Esophagus (tissue), 2 donors: ENCODE results near the gene TIMM50. TPM values are rescaled to one million over a fixed set of nuclear protein-coding genes. Genes with fewer than 3 reads are reported as not detected.

Experiments
- H3K27ac ChIP-seq, 2 donors: one replicate each; pipeline ENCODE4 v1.5.1; 2013; ENCODE audit warnings: low read depth in 2 of 2, mild to moderate bottlenecking in 2 of 2, inconsistent platforms in 1 of 2, low read length in 1 of 2, moderate library complexity in 1 of 2
- H3K27me3 ChIP-seq, 2 donors: one replicate each; pipeline ENCODE4 v1.6.1; 2013; ENCODE audit warnings: low read length in 2 of 2, control low read depth in 1 of 2, mild to moderate bottlenecking in 1 of 2; ENCODE audit not compliant: insufficient read depth in 2 of 2, control insufficient read depth in 1 of 2
- H3K36me3 ChIP-seq, 2 donors: one replicate each; pipeline ENCODE4 v1.6.1; 2013; ENCODE audit warnings: low read length in 1 of 2; ENCODE audit not compliant: control insufficient read depth in 2 of 2, insufficient read depth in 2 of 2
- H3K4me1 ChIP-seq, 2 donors: one replicate each; pipeline ENCODE4 v1.6.1; 2013; ENCODE audit warnings: low read length in 1 of 2; ENCODE audit not compliant: control insufficient read depth in 2 of 2, insufficient read depth in 2 of 2
- H3K4me3 ChIP-seq, 2 donors: one replicate each; pipeline ENCODE4 v1.5.1; 2013; ENCODE audit warnings: low read length in 2 of 2, mild to moderate bottlenecking in 2 of 2, low read depth in 1 of 2, moderate library complexity in 1 of 2
- H3K9me3 ChIP-seq, 2 donors: one replicate each; pipeline ENCODE4 v1.6.1; 2013; ENCODE audit warnings: mild to moderate bottlenecking in 2 of 2, low read depth in 1 of 2, low read length in 1 of 2, moderate library complexity in 1 of 2; ENCODE audit not compliant: control insufficient read depth in 2 of 2, insufficient read depth in 1 of 2
- WGBS, 2 donors: extraction: QIAGEN DNeasy Blood & Tissue Kit; methylation state at CpG; one replicate each; pipeline ENCODE4 v1.1.7; 2013; 5-methylcytosine and 5-hydroxymethylcytosine counted together
- polyA plus RNA-seq, 2 donors: library from polyadenylated mRNA; stranded (reverse); fragments of 200-250 nt; gene quantifications; one replicate each; pipeline ENCODE4 v1.2.3, GENCODE V29; 2013
- donor health status: healthy with polysubstance abuse.
- donor health status: Bipolar disorder and iron deficiency.

TIMM50 gene
- polyA plus RNA-seq, 2 donors = 42.3 to 42.4 TPM

- Histone ChIP-seq H3K4me3 (no peak overlapping the region), H3K36me3 (no peaks in the 10 kb centered on the region), H3K27me3 (peaks cover 0 to 6% of the 10 kb centered on the region in 2 donors), H3K4me1 (no peaks in the 10 kb centered on the region), H3K27ac (no peak overlapping the region), H3K9me3 (no peaks in the 10 kb centered on the region)
- WGBS, 2 donors = 79 to 89% methylated on average over 8 of the region's 8 CpGs
Observed at GRCh38 chr19:39520541-39521484, 40.2 kb downstream of the TIMM50 start.

- H3K9me3 ChIP-seq = no peaks in the 10 kb centered on the region
- no peaks in the 10 kb centered on the region for H3K36me3 ChIP-seq
- H3K27me3 ChIP-seq = no peaks in the 10 kb centered on the region
- no peak overlapping the region for H3K4me3 ChIP-seq
- no peaks in the 10 kb centered on the region for H3K4me1 ChIP-seq
- WGBS, 2 donors = 75 to 85% methylated on average over 8 of the region's 8 CpGs
- no peak overlapping the region for H3K27ac ChIP-seq
Observed at GRCh38 chr19:39524495-39524894, 43.9 kb downstream of the TIMM50 start.

GRCh38 chr19:39525205-39525604, 44.6 kb downstream of the TIMM50 start:
- H3K4me1 ChIP-seq = no peaks in the 10 kb centered on the region
- no peaks in the 10 kb centered on the region for H3K27me3 ChIP-seq
- no peak overlapping the region for H3K27ac ChIP-seq
- no peak overlapping the region for H3K4me3 ChIP-seq
- no peaks in the 10 kb centered on the region for H3K36me3 ChIP-seq
- H3K9me3 ChIP-seq = no peaks in the 10 kb centered on the region
- WGBS, 2 donors = 94 to 95% methylated on average over 3 of the region's 3 CpGs

DNA sequence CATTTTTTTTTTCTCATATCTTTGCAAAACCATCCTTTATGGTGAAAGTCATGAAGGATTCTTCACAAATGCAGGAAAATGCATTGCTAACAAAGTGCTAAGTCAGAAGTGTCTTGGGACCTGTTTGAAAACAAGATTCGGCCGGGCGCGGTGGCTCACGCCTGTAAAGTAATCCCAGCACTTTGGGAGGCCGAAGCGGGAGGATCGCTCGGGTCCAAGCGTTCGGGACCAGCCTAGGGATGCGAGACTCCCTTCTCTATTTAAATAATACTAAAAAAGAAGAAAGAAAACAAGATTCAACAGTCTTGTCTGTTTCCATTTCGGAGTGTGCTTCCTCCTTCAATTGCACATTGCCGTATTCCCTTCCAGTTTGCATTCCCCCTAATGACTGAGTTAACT, 51.2 kb downstream of the TIMM50 start:
- no peaks in the 10 kb centered on the region for H3K9me3 ChIP-seq
- WGBS, 2 donors = 27 to 33% methylated on average over 14 of the region's 14 CpGs
- peak overlapping the region; percentile 57 to 80 for H3K4me3 ChIP-seq
- no peaks in the 10 kb centered on the region for H3K36me3 ChIP-seq
- peak overlapping the region; percentile 48 to 60 for H3K27ac ChIP-seq
- H3K27me3 ChIP-seq = no peaks in the 10 kb centered on the region
- peaks cover 2 to 4% of the 10 kb centered on the region in 2 donors for H3K4me1 ChIP-seq

- Histone ChIP-seq H3K27ac (peak within 1 kb of the TSS; percentile 48 to 60), H3K9me3 (no peaks in the 10 kb centered on the region), H3K27me3 (no peaks in the 10 kb centered on the region), H3K36me3 (no peaks in the 10 kb centered on the region), H3K4me1 (peaks cover 2 to 4% of the 10 kb centered on the region in 2 donors), H3K4me3 (peak within 1 kb of the TSS; percentile 57 to 80)
- WGBS, 2 donors = 0% methylated on average over 63 to 65 of the region's 65 CpGs
Observed at GRCh38 chr19:39532233-39533002, 51.8 kb downstream of the TIMM50 start, which contains the start of gene EID2B. Gene EID2B (minus strand): TSS chr19:39532852. CDS start chr19:39532802, 50 bp downstream.

- 17 to 21% methylated on average over 12 of the region's 12 CpGs for WGBS, 2 donors
- H3K27me3 ChIP-seq = no peaks in the 10 kb centered on the region
- H3K9me3 ChIP-seq = no peaks in the 10 kb centered on the region
- H3K4me1 ChIP-seq = peaks cover 2 to 4% of the 10 kb centered on the region in 2 donors
- H3K36me3 ChIP-seq = no peaks in the 10 kb centered on the region
- no peak overlapping the region for H3K4me3 ChIP-seq
- no peak overlapping the region for H3K27ac ChIP-seq
Observed at GRCh38 chr19:39533003-39533512, 52.4 kb downstream of the TIMM50 start.

DNA sequence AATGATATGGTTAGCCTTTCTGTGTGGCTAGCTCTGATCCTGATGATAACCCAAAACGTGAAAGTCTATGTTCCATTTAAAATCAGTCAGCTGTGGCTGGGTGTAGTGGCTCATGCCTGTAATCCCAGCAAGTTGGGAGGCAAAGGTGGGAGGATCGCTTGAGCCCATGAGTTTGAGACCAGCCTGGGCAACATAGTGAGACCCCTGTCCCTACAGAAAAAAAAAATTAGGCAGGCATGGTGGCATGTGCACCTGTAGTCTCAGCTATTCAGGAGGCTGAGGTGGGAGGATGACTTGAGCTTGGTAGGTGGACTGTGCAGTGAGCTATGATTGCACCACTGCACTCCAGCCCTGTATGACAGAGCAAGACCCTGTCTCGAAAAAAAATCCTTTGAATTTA, 53.2 kb downstream of the TIMM50 start:
- peaks cover 2 to 4% of the 10 kb centered on the region in 2 donors for H3K4me1 ChIP-seq
- no peaks in the 10 kb centered on the region for H3K27me3 ChIP-seq
- H3K27ac ChIP-seq = no peak overlapping the region
- WGBS, 2 donors = 65 to 68% methylated on average over 3 of the region's 3 CpGs
- H3K4me3 ChIP-seq = no peak overlapping the region
- H3K9me3 ChIP-seq = no peaks in the 10 kb centered on the region
- no peaks in the 10 kb centered on the region for H3K36me3 ChIP-seq

DNA sequence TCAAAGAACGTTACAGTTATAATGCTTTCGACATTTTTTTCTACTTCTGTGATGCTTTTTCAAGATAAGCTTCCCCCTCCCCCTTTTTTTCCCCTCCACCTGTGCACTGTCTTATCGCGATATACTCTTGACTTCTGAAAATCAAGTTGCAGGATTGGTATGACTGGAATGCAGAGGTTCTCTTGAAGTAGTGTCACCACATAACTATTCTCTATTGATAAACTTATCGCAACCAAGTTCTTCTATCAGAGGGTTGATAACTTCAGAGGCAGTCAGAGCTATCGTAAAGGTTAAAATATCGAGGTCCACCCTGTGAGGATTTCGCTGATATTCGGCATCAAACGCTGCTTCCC, 58.5 kb downstream of the TIMM50 start:
- H3K27me3 ChIP-seq = peaks cover 0 to under 1% of the 10 kb centered on the region in 2 donors
- H3K27ac ChIP-seq = peak overlapping the region; percentile 94 to 98
- no peaks in the 10 kb centered on the region for H3K9me3 ChIP-seq
- H3K36me3 ChIP-seq = no peaks in the 10 kb centered on the region
- H3K4me3 ChIP-seq = peak overlapping the region; percentile 84 to 94
- WGBS, 2 donors = 1 to 4% methylated on average over 10 of the region's 10 CpGs
- H3K4me1 ChIP-seq = no peaks in the 10 kb centered on the region

DNA sequence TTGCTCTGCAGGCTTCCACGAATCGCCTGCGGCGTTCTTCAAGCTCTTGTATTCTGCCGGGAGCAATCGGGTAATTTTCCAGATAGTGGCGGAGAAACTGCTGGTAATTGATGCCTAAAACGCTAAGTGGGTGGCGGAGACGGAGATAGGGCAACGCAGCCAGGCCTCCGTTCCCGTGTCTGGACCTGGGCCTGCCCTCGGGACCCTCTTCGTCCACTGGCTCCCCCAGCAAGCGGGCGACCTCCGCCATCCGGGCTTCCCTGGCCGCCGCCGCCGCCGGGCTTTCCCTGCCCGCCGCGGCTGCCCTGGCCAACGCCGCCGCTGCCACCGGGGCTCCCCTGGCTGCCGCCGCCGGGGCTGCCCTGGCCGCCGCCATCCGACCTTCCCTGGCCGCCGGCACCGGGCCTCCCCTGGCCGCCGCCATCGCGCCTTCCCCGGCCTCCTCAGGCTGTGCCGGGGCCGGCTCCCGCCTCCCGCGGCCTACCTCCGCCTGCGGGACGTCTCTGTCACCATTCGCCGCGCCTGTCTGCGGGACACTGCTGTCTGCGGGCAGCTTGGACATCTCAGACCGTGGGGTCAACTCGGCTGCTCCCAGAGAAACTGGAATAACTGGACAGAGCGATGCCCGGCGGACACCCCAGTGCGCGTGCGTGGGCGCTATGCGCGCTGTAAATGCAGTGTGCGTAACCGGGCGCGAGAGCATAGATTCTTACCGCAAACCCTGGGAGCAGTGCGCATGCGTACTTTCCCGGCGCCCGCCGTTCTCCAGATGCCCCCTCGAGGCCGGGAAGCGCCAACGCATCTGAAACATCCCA, 59.1 kb downstream of the TIMM50 start, which contains the start of gene EID2:
TSS of gene EID2 (minus strand) at position 644 of the 815 bp plus-strand sequence. CDS start at position 562, 82 bp downstream.
- H3K36me3 ChIP-seq = no peaks in the 10 kb centered on the region
- peak within 1 kb of the TSS; percentile 84 to 94 for H3K4me3 ChIP-seq
- peak within 1 kb of the TSS; percentile 94 to 98 for H3K27ac ChIP-seq
- no peaks in the 10 kb centered on the region for H3K4me1 ChIP-seq
- 0% methylated on average over 84 of the region's 84 CpGs for WGBS, 2 donors
- H3K9me3 ChIP-seq = no peaks in the 10 kb centered on the region
- H3K27me3 ChIP-seq = peaks cover 0 to 2% of the 10 kb centered on the region in 2 donors
